PC-3 (cell line): ENCODE results near the gene MTX1. TPM values are rescaled to one million over a fixed set of nuclear protein-coding genes. Genes with fewer than 3 reads are reported as not detected.
"Not testable (repeated sequence)": the region's sequence is repeated elsewhere in the genome, so short reads cannot be mapped to it uniquely, and the experiment has no call there.

ENCODE experiments used
- ATAC-seq: fragments of 200-7000 bp; cut with Tn5 transposase; 2 replicates; pipeline ENCODE4 v1.9.1; 2020; ENCODE audit warnings: mild to moderate bottlenecking, moderate library complexity
- BruUV-seq: library from RNA; stranded (reverse); fragments of 400-500 nt; replicated peaks from 2 replicates; lab custom pipeline; 2021; lab: Mats Ljungman, UMichigan
- CTCF ChIA-PET: fragments of 300-600 bp; sonication (Branson Sonifier 250); formaldehyde crosslinking; loops from one replicate; lab custom pipeline; 2022; ENCODE audit warnings: antibody characterized with exemption; lab: Charles Lee
- POLR2A ChIA-PET: fragments of 300-600 bp; sonication (Branson Sonifier 250); formaldehyde crosslinking; loops from one replicate; lab custom pipeline; 2022; ENCODE audit warnings: antibody characterized with exemption; ENCODE audit not compliant: unreplicated experiment; lab: Charles Lee
- DNase-seq: peaks from one replicate; pipeline ENCODE4 v3.0.0-alpha.2; 2015
- H2AFZ ChIP-seq: fragments of 300-600 bp; sonication (generic); 2 replicates; pipeline ENCODE4 v1.6.0; 2016; ENCODE audit warnings: antibody characterized with exemption, low read length
- H3F3A ChIP-seq: fragments of 300-600 bp; sonication (generic); one replicate; pipeline ENCODE4 v1.6.0; 2017; ENCODE audit warnings: antibody characterized with exemption, low read length, control low read depth, mild to moderate bottlenecking; ENCODE audit not compliant: unreplicated experiment
- H3K27ac ChIP-seq: fragments of 300-600 bp; sonication (generic); 2 replicates; pipeline ENCODE4 v1.5.1; 2016; ENCODE audit warnings: mild to moderate bottlenecking, low read length
- H3K27me3 ChIP-seq: fragments of 300-600 bp; sonication (generic); 2 replicates; pipeline ENCODE4 v1.6.1; 2016; ENCODE audit warnings: low read length, mixed read lengths
- H3K36me3 ChIP-seq: fragments of 300-600 bp; sonication (generic); 2 replicates; pipeline ENCODE4 v1.6.1; 2016; ENCODE audit warnings: low read depth, mixed run types, low read length, mixed read lengths
- H3K4me1 ChIP-seq: fragments of 300-600 bp; sonication (generic); 2 replicates; pipeline ENCODE4 v1.5.1; 2016; ENCODE audit warnings: low read length; ENCODE audit not compliant: insufficient read depth
- H3K4me2 ChIP-seq: fragments of 300-600 bp; sonication (generic); 2 replicates; pipeline ENCODE4 v1.6.0; 2016; ENCODE audit warnings: low read length
- H3K4me3 ChIP-seq: fragments of 300-600 bp; sonication (generic); 2 replicates; pipeline ENCODE4 v1.5.1; 2016; ENCODE audit warnings: mild to moderate bottlenecking, low read length, mixed read lengths
- H3K79me2 ChIP-seq: fragments of 300-600 bp; sonication (generic); 2 replicates; pipeline ENCODE4 v1.6.1; 2017; ENCODE audit warnings: low read length, mixed read lengths
- H3K9ac ChIP-seq: fragments of 300-600 bp; sonication (generic); 2 replicates; pipeline ENCODE4 v1.6.0; 2016; ENCODE audit warnings: mild to moderate bottlenecking, low read length
- H3K9me2 ChIP-seq: fragments of 300-600 bp; sonication (generic); replicated peaks from 2 replicates; pipeline ENCODE4 v1.6.1; 2016; ENCODE audit warnings: mixed run types, low read length, mixed read lengths
- H3K9me3 ChIP-seq: fragments of 300-600 bp; sonication (generic); 2 replicates; pipeline ENCODE4 v1.6.1; 2016; ENCODE audit warnings: low read length, mixed read lengths
- H4K20me1 ChIP-seq: fragments of 300-600 bp; sonication (generic); 2 replicates; pipeline ENCODE4 v1.6.1; 2016; ENCODE audit warnings: low read length, mixed read lengths
- EZH2 ChIP-seq: fragments of 300-600 bp; sonication (generic); IDR thresholded peaks from one replicate; pipeline ENCODE4 v1.6.1; 2017; ENCODE audit warnings: antibody characterized with exemption, mild to moderate bottlenecking, low read length; ENCODE audit not compliant: unreplicated experiment
- EZH2phosphoT487 ChIP-seq: fragments of 300-600 bp; sonication (generic); IDR thresholded peaks from 2 replicates; pipeline ENCODE4 v1.6.1; 2018; ENCODE audit warnings: mild to moderate bottlenecking, antibody characterized with exemption, low read length, borderline replicate concordance
- intact Hi-C: fragments of 100-400 bp; cut with micrococcal nuclease; formaldehyde crosslinking; loops from 2 replicates; pipeline ENCODE4 v1.9.0; 2023
- total RNA-seq: library from RNA; depleted of rRNA; stranded (reverse); fragments of >200 nt; gene quantifications from 2 replicates; pipeline ENCODE4 v1.2.3, GENCODE V29; 2014
- TF ChIP-seq, protein P1 (sequence below): fragments of 300-600 bp; sonication (generic); conservative IDR thresholded peaks from 2 replicates; pipeline ENCODE4 v1.5.1; 2017; ENCODE audit warnings: antibody characterized with exemption, low read depth, mild to moderate bottlenecking, low read length

MTX1 gene
- total RNA-seq, 1 experiment from 2014 or later: 152 TPM

DNA sequence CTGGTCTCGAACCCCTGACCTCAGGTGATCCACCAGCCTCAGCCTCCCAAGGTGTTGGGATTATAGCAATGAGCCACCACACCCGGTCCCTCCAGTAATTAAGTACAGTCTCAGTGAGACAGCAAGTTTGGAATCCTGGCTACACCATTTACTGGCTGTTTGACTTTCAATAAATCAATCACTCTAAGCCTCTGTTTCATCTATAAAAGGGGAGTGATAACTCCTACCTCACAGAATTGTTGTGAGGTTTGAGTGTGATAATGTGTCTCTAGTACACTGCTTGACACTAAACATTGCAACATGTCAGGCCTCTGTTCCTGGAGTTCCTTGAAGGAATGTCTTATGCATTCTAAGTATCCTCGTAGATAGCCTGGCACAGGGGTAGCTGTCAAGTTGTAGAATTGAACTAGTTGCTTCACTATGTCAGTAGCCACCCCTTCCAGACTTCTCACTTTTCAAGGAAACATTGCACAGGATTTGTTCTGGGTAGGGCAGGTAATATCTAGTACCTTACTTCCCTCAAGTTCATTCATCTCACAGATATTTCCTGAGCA, 34.4 kb downstream of the MTX1 start:
- ATAC-seq: no peak
- Histone ChIP-seq H3K4me3 (peak overlapping the region; percentile 77), H3K27me3 (no peaks in the 10 kb centered on the region), H3K4me2 (peak overlapping the region; percentile 87), H3K9ac (peak overlapping the region; percentile 71; the same call in 1 of the 2 replicates), H4K20me1 (no peaks in the 10 kb centered on the region), H3K9me2 (no peaks in the 10 kb centered on the region), H3K79me2 (peaks cover 11% of the 10 kb centered on the region), H2AFZ (no peak overlapping the region), H3K4me1 (peaks cover 27% of the 10 kb centered on the region), H3K27ac (no peak overlapping the region), H3F3A (no peaks in the 10 kb centered on the region), H3K36me3 (peaks cover 8% of the 10 kb centered on the region; the same call in 1 of the 2 replicates), H3K9me3 (no peaks in the 10 kb centered on the region)
- POLR2A ChIA-PET: no interaction called here
- CTCF ChIA-PET: interaction anchor here (0.7 kb wide), 1 partner anchor 36 kb away, joined by 4 read pairs; no protein-coding TSS in a partner anchor
- no peak for DNase-seq
- intact Hi-C loops: loop anchor here (5.0 kb wide), 1 partner anchor 36 kb away; the partner anchor contains the start of genes MTX1 and THBS3
- TF ChIP-seq EZH2 (no peak), EZH2phosphoT487 (no peak)
- BruUV-seq: no TSS peak

DNA sequence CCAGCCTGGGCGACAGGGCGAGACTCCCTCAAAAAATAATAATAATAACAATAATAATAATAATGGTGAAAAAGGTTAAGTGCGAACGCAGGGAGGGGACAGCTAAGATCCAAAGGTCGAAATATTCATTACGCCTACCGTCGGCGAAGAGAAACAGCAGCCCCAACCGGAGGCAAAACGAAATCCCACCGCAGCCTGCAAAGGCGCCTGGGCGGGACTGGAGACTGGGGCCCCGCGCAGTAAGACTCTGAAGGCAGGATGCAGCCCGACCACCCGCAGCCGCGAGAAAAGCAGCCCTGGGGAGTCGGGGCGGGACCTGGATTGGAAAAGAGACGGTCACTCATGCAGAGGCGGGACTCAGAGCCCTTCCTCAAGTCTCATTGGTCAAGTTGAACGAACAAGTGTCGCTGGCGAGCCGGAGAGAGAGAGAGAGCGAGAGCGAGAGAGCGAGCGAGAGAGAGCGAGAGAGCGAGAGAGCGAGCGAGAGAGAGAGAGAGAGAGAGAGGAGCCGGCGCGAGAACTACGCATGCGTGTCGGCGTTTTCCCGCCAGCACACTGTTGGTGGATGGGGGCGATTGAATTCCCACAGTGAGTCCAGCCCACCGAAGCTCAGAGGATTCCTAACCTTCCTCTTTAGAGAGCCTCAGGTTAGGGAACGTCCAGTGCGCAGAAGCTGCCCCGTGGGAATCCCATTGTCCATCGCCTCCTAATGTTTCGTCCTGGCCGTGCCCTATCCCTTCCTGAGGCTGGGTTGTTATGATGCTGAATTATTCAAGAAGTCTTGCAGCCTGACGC, 36.1 kb downstream of the MTX1 start:
- peak; percentile 91 for ATAC-seq
- H3F3A ChIP-seq: no peaks in the 10 kb centered on the region
- peaks cover 27% of the 10 kb centered on the region for H3K4me1 ChIP-seq
- no peaks in the 10 kb centered on the region for H3K27me3 ChIP-seq
- H3K9me2 ChIP-seq: no peaks in the 10 kb centered on the region
- H3K36me3 ChIP-seq: peaks cover 15% of the 10 kb centered on the region; the same call in 1 of the 2 replicates
- H3K9me3 ChIP-seq: no peaks in the 10 kb centered on the region
- peak overlapping the region; percentile 88 for H2AFZ ChIP-seq
- CTCF ChIA-PET: interaction anchor here (0.7 kb wide), 1 partner anchor 55 kb away, joined by 3 read pairs; no protein-coding TSS in a partner anchor
- H4K20me1 ChIP-seq: no peaks in the 10 kb centered on the region
- peak; percentile 99 for DNase-seq
- TSS peak; percentile 41 for BruUV-seq
- intact Hi-C loops: loop anchor here (2.0 to 5.0 kb wide), 2 partner anchors 37 to 64 kb away; partner anchors contain the start of genes FDPS, MTX1 and THBS3
- peak overlapping the region; percentile 54 for H3K27ac ChIP-seq
- H3K79me2 ChIP-seq: peaks cover 11% of the 10 kb centered on the region
- TF ChIP-seq, protein P1, sequence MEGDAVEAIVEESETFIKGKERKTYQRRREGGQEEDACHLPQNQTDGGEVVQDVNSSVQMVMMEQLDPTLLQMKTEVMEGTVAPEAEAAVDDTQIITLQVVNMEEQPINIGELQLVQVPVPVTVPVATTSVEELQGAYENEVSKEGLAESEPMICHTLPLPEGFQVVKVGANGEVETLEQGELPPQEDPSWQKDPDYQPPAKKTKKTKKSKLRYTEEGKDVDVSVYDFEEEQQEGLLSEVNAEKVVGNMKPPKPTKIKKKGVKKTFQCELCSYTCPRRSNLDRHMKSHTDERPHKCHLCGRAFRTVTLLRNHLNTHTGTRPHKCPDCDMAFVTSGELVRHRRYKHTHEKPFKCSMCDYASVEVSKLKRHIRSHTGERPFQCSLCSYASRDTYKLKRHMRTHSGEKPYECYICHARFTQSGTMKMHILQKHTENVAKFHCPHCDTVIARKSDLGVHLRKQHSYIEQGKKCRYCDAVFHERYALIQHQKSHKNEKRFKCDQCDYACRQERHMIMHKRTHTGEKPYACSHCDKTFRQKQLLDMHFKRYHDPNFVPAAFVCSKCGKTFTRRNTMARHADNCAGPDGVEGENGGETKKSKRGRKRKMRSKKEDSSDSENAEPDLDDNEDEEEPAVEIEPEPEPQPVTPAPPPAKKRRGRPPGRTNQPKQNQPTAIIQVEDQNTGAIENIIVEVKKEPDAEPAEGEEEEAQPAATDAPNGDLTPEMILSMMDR: peak; percentile 23
- no peak for TF ChIP-seq EZH2
- no peak for TF ChIP-seq EZH2phosphoT487
- peak overlapping the region; percentile 77 for H3K4me3 ChIP-seq
- peak overlapping the region; percentile 87 for H3K4me2 ChIP-seq
- H3K9ac ChIP-seq: peak overlapping the region; percentile 71
- POLR2A ChIA-PET: interaction anchor here (0.6 to 1.1 kb wide), 2 partner anchors 37 to 360 kb away, joined by 8 read pairs; partner anchors contain the start of gene THBS3

DNA sequence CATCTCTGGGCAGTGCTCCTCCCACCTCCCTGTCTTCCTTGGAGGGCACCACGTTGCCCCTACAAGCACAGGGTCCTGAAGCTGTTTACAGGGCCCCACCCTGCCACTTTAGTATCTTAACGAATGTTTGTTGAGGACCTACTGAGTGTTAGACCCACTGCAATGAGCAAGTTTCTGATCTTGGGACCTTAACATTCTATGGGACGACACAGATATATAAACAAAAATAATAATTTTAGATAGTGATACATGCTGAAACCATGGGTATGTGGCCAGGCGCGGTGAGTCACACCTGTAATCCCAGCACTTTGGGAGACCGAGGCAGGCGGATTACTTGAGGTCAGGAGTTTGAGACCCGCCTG, 36.6 kb downstream of the MTX1 start:
- no peak for ATAC-seq

DNA sequence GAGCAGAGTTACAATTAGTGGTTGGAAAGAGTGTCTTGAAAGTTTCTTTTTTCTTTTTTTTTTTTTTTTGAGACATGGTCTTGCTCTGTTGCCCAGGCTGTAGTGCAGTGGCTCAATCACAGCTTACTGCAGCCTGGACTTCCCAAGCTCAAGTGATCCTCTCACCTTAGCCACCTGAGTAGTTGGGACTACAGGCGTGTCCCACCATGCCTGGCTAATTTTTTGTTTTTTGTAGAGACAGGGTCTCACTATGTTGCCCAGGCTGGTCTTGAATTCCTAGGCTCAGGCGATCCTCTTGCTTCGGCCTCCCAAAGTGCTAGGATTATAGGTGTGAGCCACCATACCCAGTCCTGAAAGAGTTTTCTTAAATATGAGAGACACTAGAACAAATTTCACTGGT, 38.3 kb downstream of the MTX1 start:
- CTCF ChIA-PET: interaction anchor here (0.6 kb wide), 1 partner anchor 76 kb away, joined by 3 read pairs; no protein-coding TSS in a partner anchor
- H3K4me2 ChIP-seq, H3K4me3 ChIP-seq, H3K9me2 ChIP-seq, intact Hi-C loops, H2AFZ ChIP-seq, H3K9ac ChIP-seq, POLR2A ChIA-PET, H4K20me1 ChIP-seq, DNase-seq, BruUV-seq, H3K27ac ChIP-seq, H3K9me3 ChIP-seq, H3K27me3 ChIP-seq, ATAC-seq, H3F3A ChIP-seq: not testable (repeated sequence)
- H3K79me2 ChIP-seq: peaks cover 11% of the 10 kb centered on the region
- peaks cover 15% of the 10 kb centered on the region; the same call in 1 of the 2 replicates for H3K36me3 ChIP-seq
- peaks cover 20% of the 10 kb centered on the region for H3K4me1 ChIP-seq

More for the DNA sequence above, 36.6 kb downstream of the MTX1 start:
- Histone ChIP-seq H2AFZ (peak overlapping the region; percentile 88), H3K27ac (peak overlapping the region; percentile 54), H4K20me1 (no peaks in the 10 kb centered on the region), H3K27me3 (no peaks in the 10 kb centered on the region), H3K36me3 (peaks cover 15% of the 10 kb centered on the region; the same call in 1 of the 2 replicates), H3K4me2 (peak overlapping the region; percentile 87), H3K9me2 (no peaks in the 10 kb centered on the region), H3K4me1 (peaks cover 27% of the 10 kb centered on the region), H3K9ac (peak overlapping the region; percentile 71), H3K79me2 (peaks cover 11% of the 10 kb centered on the region), H3F3A (no peaks in the 10 kb centered on the region), H3K4me3 (peak overlapping the region; percentile 77), H3K9me3 (no peaks in the 10 kb centered on the region)
- DNase-seq: no peak
- intact Hi-C loops: loop anchor here (2.0 kb wide), 1 partner anchor 64 kb away; the partner anchor contains the start of gene FDPS
- no TSS peak for BruUV-seq
- ChIA-PET CTCF (no interaction called here), POLR2A (no interaction called here)
- TF ChIP-seq EZH2phosphoT487 (no peak), EZH2 (no peak)
- TF ChIP-seq, protein P1: no peak
